ENCODE results near the gene FKBP1C. TPM values are rescaled to one million over a fixed set of nuclear protein-coding genes. Genes with fewer than 3 reads are reported as not detected.
"Not testable (repeated sequence)": the region's sequence is repeated elsewhere in the genome, so short reads cannot be mapped to it uniquely, and the experiment has no call there.

Gene FKBP1C
- total RNA-seq, 5 donors from 2014 or later (not counting 1 experiment from before 2014, with no cell fraction given): 0.20 to 1.3 (median 0.55) TPM

DNA sequence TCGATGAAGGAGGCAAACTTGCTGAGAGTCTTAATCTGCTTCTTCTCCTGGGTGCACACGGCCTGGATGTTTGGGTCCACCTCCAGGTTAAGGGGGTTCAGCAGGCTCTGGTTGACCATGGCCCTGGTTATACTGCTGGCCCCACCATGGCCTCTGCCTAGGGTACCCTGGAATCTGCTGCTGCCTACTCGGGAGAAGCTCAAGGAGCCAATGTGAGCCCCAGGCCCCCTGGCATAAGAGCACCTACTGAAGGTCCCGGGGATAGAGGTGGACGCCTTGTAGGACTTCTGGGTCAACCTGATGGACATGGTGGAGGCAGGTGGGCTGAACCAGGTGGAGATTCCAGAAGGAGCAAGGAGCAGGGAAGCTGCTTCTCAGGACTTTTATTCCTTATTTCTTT, 17.9 kb upstream of the FKBP1C start:
- H3K27me3 Mint-ChIP-seq: no peaks in the 10 kb centered on the region
- Histone ChIP-seq H3K27me3 (replicated peaks in 1 of 2; ENCODE audit: control insufficient read depth in 2 of 2, extremely low read depth in 1 of 2, insufficient read depth in 2 of 2, low read length in 1 of 2) (no peaks in the 10 kb centered on the region), H3K4me3 (ENCODE audit: control insufficient read depth in 1 of 2, extremely low read depth in 1 of 2, low read length in 1 of 2) (no peak overlapping the region), H3K36me3 (ENCODE audit: control insufficient read depth in 2 of 2, extremely low read depth in 1 of 2, insufficient read depth in 1 of 2, low read length in 1 of 2) (no peaks in the 10 kb centered on the region), H3K27ac (ENCODE audit: low read length) (no peak overlapping the region), H3K9me3 (no peaks in the 10 kb centered on the region), H3K4me1 (ENCODE audit: control insufficient read depth in 1 of 2, extremely low read depth in 1 of 2, insufficient read depth in 2 of 2, low read length in 2 of 2) (no peaks in the 10 kb centered on the region)
- no peak overlapping the region for H3K4me3 Mint-ChIP-seq
- WGBS (ENCODE audit: insufficient coverage): 71% methylated on average over 3 of the region's 5 CpGs
- H3K27ac Mint-ChIP-seq: no peak overlapping the region
- H3K4me1 Mint-ChIP-seq: no peaks in the 10 kb centered on the region
- ATAC-seq (replicated peaks in 1 of 4): no peak
- no peaks in the 10 kb centered on the region for H3K36me3 Mint-ChIP-seq
- ChIA-PET POLR2A (no interaction called here), CTCF (no interaction called here)
- peaks cover 0 to 11% (median 4%) of the 10 kb centered on the region in 3 donors for H3K9me3 Mint-ChIP-seq
- DNase-seq: no peak

DNA sequence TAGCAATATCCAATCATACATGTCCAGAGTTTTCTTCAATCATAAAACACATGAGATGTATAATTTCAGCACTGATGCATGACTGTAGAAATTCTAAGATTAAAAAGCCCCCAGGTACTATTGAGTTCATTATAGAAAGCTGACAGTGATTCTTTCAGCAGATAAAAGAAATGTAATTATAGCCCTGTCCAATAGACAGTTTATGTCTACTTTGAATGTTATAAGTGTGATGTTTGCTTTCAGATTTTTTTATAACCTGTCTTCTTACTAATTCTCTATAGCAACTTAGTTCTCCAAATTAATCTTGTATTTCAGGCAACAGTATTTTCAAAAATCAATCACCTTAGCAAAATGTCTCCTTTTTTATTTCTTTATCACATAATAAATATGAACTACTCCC, 13.5 kb upstream of the FKBP1C start:
- no peaks in the 10 kb centered on the region for H3K9me3 ChIP-seq
- no peak overlapping the region for H3K4me3 Mint-ChIP-seq
- no peaks in the 10 kb centered on the region for H3K27me3 Mint-ChIP-seq
- H3K36me3 Mint-ChIP-seq: no peaks in the 10 kb centered on the region
- H3K4me3 ChIP-seq (ENCODE audit: control insufficient read depth in 1 of 2, extremely low read depth in 1 of 2, low read length in 1 of 2): no peak overlapping the region
- no peaks in the 10 kb centered on the region for H3K4me1 Mint-ChIP-seq
- peaks cover 0 to 9% (median 5%) of the 10 kb centered on the region in 3 donors for H3K9me3 Mint-ChIP-seq
- H3K27ac Mint-ChIP-seq: no peak overlapping the region
- no peak overlapping the region for H3K27ac ChIP-seq (ENCODE audit: low read length)
- no peaks in the 10 kb centered on the region for H3K4me1 ChIP-seq (ENCODE audit: control insufficient read depth in 1 of 2, extremely low read depth in 1 of 2, insufficient read depth in 2 of 2, low read length in 2 of 2)
- H3K27me3 ChIP-seq (replicated peaks in 1 of 2; ENCODE audit: control insufficient read depth in 2 of 2, extremely low read depth in 1 of 2, insufficient read depth in 2 of 2, low read length in 1 of 2): no peaks in the 10 kb centered on the region
- POLR2A ChIA-PET: no interaction called here
- CTCF ChIA-PET: no interaction called here
- DNase-seq (no peak), ATAC-seq (replicated peaks in 1 of 4) (no peak)
- no peaks in the 10 kb centered on the region for H3K36me3 ChIP-seq (ENCODE audit: control insufficient read depth in 2 of 2, extremely low read depth in 1 of 2, insufficient read depth in 1 of 2, low read length in 1 of 2)

DNA sequence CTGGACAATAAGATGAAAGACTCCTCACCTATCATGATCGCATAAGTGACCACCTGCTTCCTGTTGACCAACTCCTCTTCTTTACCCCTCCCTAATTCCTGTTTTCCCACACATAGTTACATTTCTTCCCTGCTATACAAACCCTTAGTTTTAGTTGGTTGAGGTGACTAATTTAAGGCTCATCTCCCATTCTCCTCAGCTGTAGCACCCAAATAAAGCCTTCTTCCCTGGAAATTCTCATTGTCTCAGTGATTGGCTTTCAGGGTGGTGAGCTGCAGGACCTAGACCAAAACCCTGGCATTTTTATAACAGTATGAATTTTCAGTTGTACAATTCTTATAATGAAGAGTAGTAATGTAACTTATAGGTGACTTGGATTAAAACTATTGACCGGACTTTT, 2.1 kb downstream of the FKBP1C start:
- H3K36me3 ChIP-seq (ENCODE audit: control insufficient read depth in 2 of 2, extremely low read depth in 1 of 2, insufficient read depth in 1 of 2, low read length in 1 of 2): no peaks in the 10 kb centered on the region
- Mint-ChIP-seq H3K4me1 (no peaks in the 10 kb centered on the region), H3K9me3 (peaks cover 5 to 15% (median 15%) of the 10 kb centered on the region in 3 donors), H3K36me3 (no peaks in the 10 kb centered on the region), H3K27me3 (no peaks in the 10 kb centered on the region), H3K4me3 (no peak overlapping the region), H3K27ac (no peak overlapping the region)
- H3K9me3 ChIP-seq: no peaks in the 10 kb centered on the region
- ChIA-PET POLR2A (no interaction called here), CTCF (no interaction called here)
- no peak overlapping the region for H3K27ac ChIP-seq (ENCODE audit: low read length)
- H3K27me3 ChIP-seq (replicated peaks in 1 of 2; ENCODE audit: control insufficient read depth in 2 of 2, extremely low read depth in 1 of 2, insufficient read depth in 2 of 2, low read length in 1 of 2): no peaks in the 10 kb centered on the region
- DNase-seq: no peak
- ATAC-seq (replicated peaks in 1 of 4): no peak
- H3K4me1 ChIP-seq (ENCODE audit: control insufficient read depth in 1 of 2, extremely low read depth in 1 of 2, insufficient read depth in 2 of 2, low read length in 2 of 2): no peaks in the 10 kb centered on the region
- H3K4me3 ChIP-seq (ENCODE audit: control insufficient read depth in 1 of 2, extremely low read depth in 1 of 2, low read length in 1 of 2): no peak overlapping the region
- no CpG with 5 or more reads among the region's 2 CpGs for WGBS (ENCODE audit: insufficient coverage)

DNA sequence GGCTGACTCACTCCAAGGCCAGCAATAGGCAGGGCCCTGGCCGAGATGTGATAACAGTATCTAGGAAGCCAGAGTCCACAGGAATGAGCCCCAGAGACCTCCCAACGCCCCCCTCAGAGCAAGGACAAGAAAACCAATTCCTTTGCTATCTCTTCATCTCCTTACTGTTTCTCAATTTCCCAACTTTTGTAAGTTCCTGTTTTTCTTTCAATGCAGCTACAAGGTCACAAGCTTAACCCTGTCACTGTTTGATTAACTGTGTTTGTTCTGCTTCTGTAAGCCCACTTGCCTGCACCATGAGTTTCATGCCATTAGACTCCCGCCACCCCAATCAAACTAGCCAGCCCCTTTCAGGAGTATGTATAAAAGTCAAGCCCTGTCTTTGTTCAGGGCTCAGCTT, 3.5 kb downstream of the FKBP1C start:
- Mint-ChIP-seq H3K36me3 (no peaks in the 10 kb centered on the region), H3K27me3 (no peaks in the 10 kb centered on the region), H3K9me3 (peaks cover 5 to 15% (median 15%) of the 10 kb centered on the region in 3 donors), H3K4me1 (no peaks in the 10 kb centered on the region), H3K4me3 (no peak overlapping the region), H3K27ac (no peak overlapping the region)
- H3K9me3 ChIP-seq: no peaks in the 10 kb centered on the region
- DNase-seq (no peak), ATAC-seq (replicated peaks in 1 of 4) (no peak)
- no peaks in the 10 kb centered on the region for H3K36me3 ChIP-seq (ENCODE audit: control insufficient read depth in 2 of 2, extremely low read depth in 1 of 2, insufficient read depth in 1 of 2, low read length in 1 of 2)
- ChIA-PET CTCF (no interaction called here), POLR2A (no interaction called here)
- H3K27ac ChIP-seq (ENCODE audit: low read length): no peak overlapping the region
- no peaks in the 10 kb centered on the region for H3K4me1 ChIP-seq (ENCODE audit: control insufficient read depth in 1 of 2, extremely low read depth in 1 of 2, insufficient read depth in 2 of 2, low read length in 2 of 2)
- no peak overlapping the region for H3K4me3 ChIP-seq (ENCODE audit: control insufficient read depth in 1 of 2, extremely low read depth in 1 of 2, low read length in 1 of 2)
- no peaks in the 10 kb centered on the region for H3K27me3 ChIP-seq (replicated peaks in 1 of 2; ENCODE audit: control insufficient read depth in 2 of 2, extremely low read depth in 1 of 2, insufficient read depth in 2 of 2, low read length in 1 of 2)
- WGBS (ENCODE audit: insufficient coverage): 43% methylated on average over 2 of the region's 3 CpGs

DNA sequence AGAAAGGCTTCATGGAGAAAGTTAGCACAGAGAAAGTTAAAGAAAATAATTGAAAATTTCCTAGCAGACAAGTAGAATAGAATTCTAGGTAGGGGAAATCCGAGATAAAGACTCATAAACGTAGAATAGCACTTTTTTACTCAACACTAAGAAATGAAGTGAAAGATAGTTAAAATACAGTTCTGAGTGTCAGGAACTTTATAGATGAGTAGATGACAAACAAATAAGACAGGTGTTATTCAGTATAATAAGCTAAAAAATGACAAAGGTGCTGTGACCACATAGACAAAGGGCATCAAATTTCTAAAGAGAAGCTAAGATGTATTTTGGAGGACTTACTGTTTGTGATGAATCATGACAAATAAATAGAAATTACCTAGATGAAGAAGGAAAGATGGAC, 12.9 kb downstream of the FKBP1C start:
- no CpG with 5 or more reads among the region's 2 CpGs for WGBS (ENCODE audit: insufficient coverage)
- Mint-ChIP-seq H3K27ac (no peak overlapping the region), H3K27me3 (no peaks in the 10 kb centered on the region), H3K4me1 (no peaks in the 10 kb centered on the region), H3K36me3 (no peaks in the 10 kb centered on the region), H3K4me3 (no peak overlapping the region), H3K9me3 (no peaks in the 10 kb centered on the region)
- no peaks in the 10 kb centered on the region for H3K36me3 ChIP-seq (ENCODE audit: control insufficient read depth in 2 of 2, extremely low read depth in 1 of 2, insufficient read depth in 1 of 2, low read length in 1 of 2)
- no peaks in the 10 kb centered on the region for H3K9me3 ChIP-seq
- POLR2A ChIA-PET: no interaction called here
- no peak overlapping the region for H3K4me3 ChIP-seq (ENCODE audit: control insufficient read depth in 1 of 2, extremely low read depth in 1 of 2, low read length in 1 of 2)
- H3K27me3 ChIP-seq (replicated peaks in 1 of 2; ENCODE audit: control insufficient read depth in 2 of 2, extremely low read depth in 1 of 2, insufficient read depth in 2 of 2, low read length in 1 of 2): no peaks in the 10 kb centered on the region
- ATAC-seq (replicated peaks in 1 of 4): no peak
- CTCF ChIA-PET: no interaction called here
- no peak overlapping the region for H3K27ac ChIP-seq (ENCODE audit: low read length)
- DNase-seq: no peak
- no peaks in the 10 kb centered on the region for H3K4me1 ChIP-seq (ENCODE audit: control insufficient read depth in 1 of 2, extremely low read depth in 1 of 2, insufficient read depth in 2 of 2, low read length in 2 of 2)

DNA sequence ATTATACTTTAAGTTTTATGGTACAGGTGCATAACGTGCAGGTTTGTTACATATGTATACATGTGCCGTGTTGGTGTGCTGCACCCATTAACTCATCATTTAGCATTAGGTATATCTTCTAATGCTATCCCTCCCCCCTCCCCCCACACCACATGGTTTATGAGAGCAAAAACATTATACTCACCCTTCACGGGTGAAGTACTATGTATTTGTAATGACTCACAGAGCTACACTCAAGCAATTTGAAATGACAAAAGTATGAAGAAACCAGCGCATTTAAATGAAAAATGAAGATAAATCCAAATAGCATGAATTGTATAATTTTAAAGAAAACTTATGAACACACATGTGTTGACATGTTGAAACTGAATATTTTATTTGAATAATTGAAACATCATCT, 14.7 kb downstream of the FKBP1C start:
- ATAC-seq (replicated peaks in 1 of 4); H3K27ac Mint-ChIP-seq; H3K36me3 Mint-ChIP-seq; H3K4me3 ChIP-seq (ENCODE audit: control insufficient read depth in 1 of 2, extremely low read depth in 1 of 2, low read length in 1 of 2); H3K4me1 ChIP-seq (ENCODE audit: control insufficient read depth in 1 of 2, extremely low read depth in 1 of 2, insufficient read depth in 2 of 2, low read length in 2 of 2); H3K27ac ChIP-seq (ENCODE audit: low read length); H3K4me3 Mint-ChIP-seq; DNase-seq; H3K9me3 ChIP-seq; H3K27me3 Mint-ChIP-seq; CTCF ChIA-PET; POLR2A ChIA-PET; H3K9me3 Mint-ChIP-seq; H3K27me3 ChIP-seq (replicated peaks in 1 of 2; ENCODE audit: control insufficient read depth in 2 of 2, extremely low read depth in 1 of 2, insufficient read depth in 2 of 2, low read length in 1 of 2); H3K4me1 Mint-ChIP-seq; H3K36me3 ChIP-seq (ENCODE audit: control insufficient read depth in 2 of 2, extremely low read depth in 1 of 2, insufficient read depth in 1 of 2, low read length in 1 of 2): not testable (repeated sequence)
- WGBS (ENCODE audit: insufficient coverage): no CpG with 5 or more reads among the region's 4 CpGs
